IPS-15b (cell line): ENCODE measurements around the gene SLFN12.
"Not testable (repeated sequence)": the region's sequence is repeated elsewhere in the genome, so short reads cannot be mapped to it uniquely, and the experiment has no call there.

Experiments
- H3K27me3 ChIP-seq: one replicate; pipeline ENCODE4 v1.6.1; 2013; ENCODE audit warnings: low read length; ENCODE audit not compliant: control insufficient read depth, insufficient read depth
- H3K36me3 ChIP-seq: one replicate; pipeline ENCODE4 v1.6.1; 2013; ENCODE audit warnings: low read length; ENCODE audit not compliant: control insufficient read depth, insufficient read depth
- H3K4me1 ChIP-seq: one replicate; pipeline ENCODE4 v1.6.1; 2013; ENCODE audit warnings: mild to moderate bottlenecking, low read length; ENCODE audit not compliant: control insufficient read depth, insufficient read depth
- H3K4me3 ChIP-seq: one replicate; pipeline ENCODE4 v1.5.1; 2013; ENCODE audit warnings: low read depth, low read length
- H3K9ac ChIP-seq: one replicate; pipeline ENCODE4 v1.6.1; 2013; ENCODE audit warnings: low read depth, mild to moderate bottlenecking, low read length
- H3K9me3 ChIP-seq: one replicate; pipeline ENCODE4 v1.6.1; 2013; ENCODE audit warnings: mild to moderate bottlenecking, low read length; ENCODE audit not compliant: control insufficient read depth, insufficient read depth

The SLFN12 gene

DNA sequence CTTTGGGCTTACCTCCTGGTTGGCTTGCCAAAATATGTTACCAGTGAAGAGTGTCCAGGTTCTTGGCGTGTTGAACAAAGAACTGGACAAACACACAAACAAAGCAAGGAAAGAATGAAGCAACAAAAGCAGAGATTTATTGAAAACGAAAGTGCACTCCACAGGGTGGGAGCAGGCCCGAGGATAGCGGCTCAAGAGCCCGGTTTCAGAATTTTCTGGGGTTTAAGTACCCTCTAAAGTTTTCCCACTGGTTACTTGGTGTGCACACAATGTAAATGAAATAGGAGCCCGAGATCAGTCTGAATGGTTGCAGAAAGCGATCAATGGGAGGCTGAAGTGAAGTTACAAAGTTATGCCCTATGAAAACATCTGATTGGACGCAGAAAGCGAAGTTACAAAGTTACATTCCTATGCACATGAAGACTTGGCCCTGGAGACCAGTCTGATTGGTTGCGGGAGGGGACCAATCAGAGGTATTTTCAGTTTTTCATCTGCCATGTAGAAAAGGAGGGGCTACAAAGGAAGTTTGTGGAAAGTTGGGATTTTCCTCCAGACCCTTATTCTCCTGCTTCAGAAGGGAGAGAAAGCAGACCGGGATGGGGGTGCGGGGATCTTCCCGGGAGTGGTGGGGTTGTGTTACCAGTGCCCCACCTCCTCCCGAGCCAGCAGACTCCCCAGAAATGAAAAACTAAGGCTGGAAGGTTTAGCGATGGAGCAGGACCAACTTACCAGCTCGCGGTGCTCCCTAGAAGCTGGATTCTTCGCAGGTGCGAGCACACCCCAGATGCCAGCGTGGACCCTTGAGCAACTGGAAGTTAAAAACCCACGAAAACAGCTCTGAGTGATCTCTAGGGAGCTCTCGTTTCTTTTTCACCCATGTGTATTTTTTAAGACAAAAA, at the start of gene SLFN12:
Gene SLFN12 (minus strand): TSS at position 325 of the 899 bp plus-strand sequence. CDS start 9,472 bp downstream, outside the sequence.
- Histone ChIP-seq H3K4me3 (peak within 1 kb of the TSS; percentile 80), H3K4me1 (peaks cover 4% of the 10 kb centered on the region), H3K9ac (peak within 1 kb of the TSS; percentile 61)

GRCh38 chr17:35479271-35479670, 47.0 kb upstream of the SLFN12 start:
- peaks cover 85% of the 10 kb centered on the region for H3K27me3 ChIP-seq
- no peaks in the 10 kb centered on the region for H3K9me3 ChIP-seq
- no peak overlapping the region for H3K9ac ChIP-seq
- no peak overlapping the region for H3K4me3 ChIP-seq
- H3K36me3 ChIP-seq, result no peaks in the 10 kb centered on the region
- no peaks in the 10 kb centered on the region for H3K4me1 ChIP-seq

More for the DNA sequence above, at the start of gene SLFN12:
- H3K27me3 ChIP-seq, result peaks cover 77% of the 10 kb centered on the region
- no peaks in the 10 kb centered on the region for H3K36me3 ChIP-seq
- no peaks in the 10 kb centered on the region for H3K9me3 ChIP-seq

- Histone ChIP-seq H3K4me1 (no peaks in the 10 kb centered on the region), H3K9ac (no peak overlapping the region), H3K4me3 (no peak overlapping the region), H3K9me3 (no peaks in the 10 kb centered on the region), H3K27me3 (peaks cover 67% of the 10 kb centered on the region), H3K36me3 (no peaks in the 10 kb centered on the region)
Observed at GRCh38 chr17:35477248-35477647, 44.9 kb upstream of the SLFN12 start.

GRCh38 chr17:35476283-35476820, 44.1 kb upstream of the SLFN12 start:
- Histone ChIP-seq H3K9ac (no peak overlapping the region), H3K9me3 (no peaks in the 10 kb centered on the region), H3K36me3 (no peaks in the 10 kb centered on the region), H3K27me3 (peaks cover 61% of the 10 kb centered on the region), H3K4me3 (no peak overlapping the region), H3K4me1 (no peaks in the 10 kb centered on the region)

- H3K9ac ChIP-seq, result no peak overlapping the region
- H3K36me3 ChIP-seq, result no peaks in the 10 kb centered on the region
- H3K4me1 ChIP-seq, result no peaks in the 10 kb centered on the region
- H3K4me3 ChIP-seq, result no peak overlapping the region
- H3K27me3 ChIP-seq, result peaks cover 47% of the 10 kb centered on the region
- H3K9me3 ChIP-seq, result no peaks in the 10 kb centered on the region
Observed at GRCh38 chr17:35468475-35468874, 36.2 kb upstream of the SLFN12 start.

- H3K4me1 ChIP-seq, result no peaks in the 10 kb centered on the region
- H3K9ac ChIP-seq, result no peak overlapping the region
- no peak overlapping the region for H3K4me3 ChIP-seq
- H3K9me3 ChIP-seq, result no peaks in the 10 kb centered on the region
- H3K27me3 ChIP-seq, result peaks cover 54% of the 10 kb centered on the region
- H3K36me3 ChIP-seq, result no peaks in the 10 kb centered on the region
Observed at GRCh38 chr17:35467824-35468223, 35.5 kb upstream of the SLFN12 start.

DNA sequence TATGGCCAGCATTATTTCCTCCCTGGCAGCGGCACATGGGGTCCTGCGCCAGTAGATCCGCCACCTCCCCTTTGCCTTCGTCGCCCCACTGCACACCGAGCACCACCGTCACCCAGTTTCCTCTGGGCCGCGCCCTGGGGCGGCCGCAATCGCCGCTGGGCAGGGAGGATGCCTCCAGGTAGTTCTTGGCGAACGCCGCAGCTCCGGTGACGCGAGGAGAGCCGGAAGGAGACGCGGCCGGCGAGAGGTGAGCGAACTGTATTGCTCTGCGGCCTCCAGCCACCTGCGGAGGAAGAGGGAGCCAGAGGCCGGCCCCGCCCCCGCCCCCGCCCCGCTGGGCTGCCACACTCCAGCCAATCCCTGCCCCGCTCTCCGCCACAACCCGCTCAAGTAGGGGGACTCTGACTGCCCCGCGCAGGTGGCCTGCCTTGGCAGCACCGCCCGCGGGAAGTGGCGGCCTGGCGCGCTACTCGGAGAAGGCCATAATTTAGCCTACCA, 28.1 kb upstream of the SLFN12 start:
- Histone ChIP-seq H3K36me3 (no peaks in the 10 kb centered on the region), H3K9me3 (no peaks in the 10 kb centered on the region), H3K9ac (no peak overlapping the region), H3K4me3 (peak overlapping the region; percentile 46), H3K27me3 (peaks cover 88% of the 10 kb centered on the region), H3K4me1 (no peaks in the 10 kb centered on the region)

DNA sequence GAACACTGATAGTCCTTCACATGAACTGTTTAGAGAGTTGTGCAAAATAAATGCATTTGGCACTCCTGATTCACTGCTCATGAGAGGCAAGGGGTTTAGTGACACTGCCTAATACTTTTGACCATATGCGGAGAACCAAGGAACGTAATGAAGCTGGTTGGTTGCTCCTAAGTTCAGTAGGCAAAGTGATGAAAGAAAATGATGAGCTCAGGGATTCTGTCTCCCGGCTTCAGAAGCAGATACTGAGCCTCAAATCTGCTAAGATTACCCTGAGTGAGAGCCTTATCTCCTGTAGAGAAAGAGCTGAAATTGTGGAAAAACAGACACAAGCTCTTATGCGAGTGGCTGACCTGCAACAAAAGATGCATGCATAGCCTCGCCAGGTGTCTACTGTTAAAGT, 21.7 kb upstream of the SLFN12 start:
- not testable (repeated sequence) for H3K36me3 ChIP-seq, H3K4me1 ChIP-seq, H3K4me3 ChIP-seq, H3K9ac ChIP-seq, H3K9me3 ChIP-seq
- peaks cover 100% of the 10 kb centered on the region for H3K27me3 ChIP-seq

- Histone ChIP-seq H3K9me3 (no peaks in the 10 kb centered on the region), H3K36me3 (no peaks in the 10 kb centered on the region), H3K27me3 (peaks cover 98% of the 10 kb centered on the region), H3K9ac (no peak overlapping the region), H3K4me1 (no peaks in the 10 kb centered on the region), H3K4me3 (no peak overlapping the region)
Observed at GRCh38 chr17:35453171-35453570, 20.9 kb upstream of the SLFN12 start.

DNA sequence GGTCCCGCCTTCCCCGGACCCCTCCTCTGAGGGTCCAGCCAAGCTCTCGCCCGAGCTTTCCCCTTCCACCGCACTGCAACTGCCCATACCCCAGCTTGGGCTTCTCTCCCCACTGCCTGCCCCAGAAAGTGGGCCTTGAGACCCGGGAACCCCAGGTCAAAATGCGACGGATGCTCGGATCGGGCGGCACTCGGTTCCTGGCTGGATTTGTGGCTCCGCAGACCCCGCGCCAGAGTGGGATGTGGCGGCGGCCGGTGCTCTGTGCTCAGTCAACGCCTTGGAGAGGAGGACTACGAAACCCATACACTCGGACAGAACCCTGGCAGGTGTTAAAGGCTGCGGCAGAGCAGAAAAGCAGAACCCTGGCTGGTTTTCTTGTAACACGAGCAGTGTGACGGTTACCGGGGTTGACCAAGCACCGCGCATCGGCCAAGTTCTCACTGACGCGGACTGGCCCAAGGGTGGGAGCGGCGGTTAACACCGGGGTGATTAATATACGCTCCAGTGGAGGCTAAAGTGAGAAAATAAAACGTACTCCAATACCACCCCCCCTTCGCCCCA, 17.2 kb upstream of the SLFN12 start:
- Histone ChIP-seq H3K9ac (no peak overlapping the region), H3K4me1 (no peaks in the 10 kb centered on the region), H3K36me3 (no peaks in the 10 kb centered on the region), H3K27me3 (peaks cover 98% of the 10 kb centered on the region), H3K9me3 (no peaks in the 10 kb centered on the region), H3K4me3 (peak overlapping the region; percentile 53)

DNA sequence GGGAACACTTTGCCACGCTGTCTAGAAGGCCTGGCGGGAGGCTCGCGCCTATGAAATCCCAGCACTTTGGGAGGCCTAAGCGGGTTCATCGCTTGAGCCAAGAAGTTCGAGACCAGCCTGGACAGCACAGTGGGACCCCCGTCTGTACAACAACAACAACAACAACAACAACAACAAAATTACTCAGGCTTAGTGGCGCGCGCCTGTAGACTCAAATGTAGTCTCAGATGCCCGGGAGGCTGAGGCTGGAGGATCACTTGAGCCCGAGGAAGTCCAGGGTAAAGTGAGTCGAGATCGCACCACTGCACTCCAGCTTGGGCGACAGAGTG, 16.6 kb upstream of the SLFN12 start:
- Histone ChIP-seq H3K36me3 (no peaks in the 10 kb centered on the region), H3K4me3 (peak overlapping the region; percentile 53), H3K4me1 (no peaks in the 10 kb centered on the region), H3K9ac (no peak overlapping the region), H3K27me3 (peaks cover 98% of the 10 kb centered on the region), H3K9me3 (no peaks in the 10 kb centered on the region)
